Hepatocyte (in vitro differentiated cells): ENCODE measurements around the gene GABBR2. TPM values are rescaled to one million over a fixed set of nuclear protein-coding genes. Genes with fewer than 3 reads are reported as not detected.

Experiments
- DNase-seq: peaks from one replicate; pipeline ENCODE4 v3.0.0-alpha.2; 2016; ENCODE audit warnings: low spot score
- H2AFZ ChIP-seq: fragments of 200-600 bp; sonication (generic); 2 replicates; pipeline ENCODE4 v1.6.0; 2016; ENCODE audit warnings: antibody characterized with exemption, mild to moderate bottlenecking
- H3K27ac ChIP-seq: fragments of 200-600 bp; sonication (generic); 2 replicates; pipeline ENCODE4 v1.5.1; 2016; ENCODE audit warnings: mild to moderate bottlenecking
- H3K27me3 ChIP-seq: fragments of 200-600 bp; sonication (generic); 2 replicates; pipeline ENCODE4 v1.6.1; 2016
- H3K36me3 ChIP-seq: fragments of 200-600 bp; sonication (generic); replicated peaks from 2 replicates; pipeline ENCODE4 v1.5.1; 2016; ENCODE audit warnings: low read depth; ENCODE audit not compliant: insufficient read depth
- H3K4me1 ChIP-seq: fragments of 200-600 bp; sonication (generic); 2 replicates; pipeline ENCODE4 v1.5.1; 2016; ENCODE audit warnings: mild to moderate bottlenecking, moderate library complexity; ENCODE audit not compliant: insufficient read depth
- H3K4me2 ChIP-seq: fragments of 200-600 bp; sonication (generic); 2 replicates; pipeline ENCODE4 v1.6.0; 2016
- H3K4me3 ChIP-seq: fragments of 200-600 bp; sonication (generic); 2 replicates; pipeline ENCODE4 v1.5.1; 2016; ENCODE audit warnings: mild to moderate bottlenecking
- H3K79me2 ChIP-seq: fragments of 200-600 bp; sonication (generic); 2 replicates; pipeline ENCODE4 v1.6.0; 2017; ENCODE audit warnings: mild to moderate bottlenecking
- H3K9me2 ChIP-seq: fragments of 200-600 bp; sonication (generic); replicated peaks from 2 replicates; pipeline ENCODE4 v1.6.0; 2017; ENCODE audit warnings: mild to moderate bottlenecking; ENCODE audit not compliant: insufficient read depth
- H3K9me3 ChIP-seq: fragments of 200-600 bp; sonication (generic); 2 replicates; pipeline ENCODE4 v1.5.1; 2016; ENCODE audit warnings: low read depth, mild to moderate bottlenecking
- H4K20me1 ChIP-seq: fragments of 200-600 bp; sonication (generic); 2 replicates; pipeline ENCODE4 v1.6.0; 2016; ENCODE audit warnings: mild to moderate bottlenecking; ENCODE audit not compliant: insufficient read depth, poor library complexity, severe bottlenecking
- CTCF ChIP-seq: fragments of 200-600 bp; sonication (generic); IDR thresholded peaks from 2 replicates; pipeline ENCODE4 v1.5.1; 2016; ENCODE audit warnings: antibody characterized with exemption, mild to moderate bottlenecking; ENCODE audit not compliant: poor library complexity
- EZH2 ChIP-seq: fragments of 200-600 bp; sonication (generic); IDR thresholded peaks from 2 replicates; pipeline ENCODE4 v1.6.1; 2016; ENCODE audit warnings: antibody characterized with exemption, mild to moderate bottlenecking, borderline replicate concordance
- EZH2phosphoT487 ChIP-seq: fragments of 200-600 bp; sonication (generic); IDR thresholded peaks from one replicate; pipeline ENCODE4 v1.6.1; 2018; ENCODE audit warnings: antibody characterized with exemption, mild to moderate bottlenecking, low read depth, moderate library complexity; ENCODE audit not compliant: unreplicated experiment, severe bottlenecking
- WGBS: methylation state at CpG from one replicate; pipeline ENCODE4 v1.1.6; 2016; ENCODE audit warnings: low lambda C conversion rate; ENCODE audit errors: missing lambda C conversion rate; 5-methylcytosine and 5-hydroxymethylcytosine counted together
- polyA plus RNA-seq: library from polyadenylated mRNA; unstranded; fragments of >200 nt; fragmentation: Nextera tagmentation; extraction: Ambion mirVana; gene quantifications from 2 replicates; pipeline ENCODE4 v1.2.1, GENCODE V29; 2016
- total RNA-seq: library from RNA; depleted of rRNA; stranded (reverse); fragments of >200 nt; gene quantifications from 2 replicates; pipeline ENCODE4 v1.2.3, GENCODE V29; 2014

GABBR2 gene
- total and polyA plus RNA-seq, 2 experiments from 2014 or later, result 0.20 to 0.28 TPM

GRCh38 chr9:98639133-98639532, 69.6 kb downstream of the GABBR2 start:
- no peaks in the 10 kb centered on the region for H3K4me1 ChIP-seq
- no peak overlapping the region for H2AFZ ChIP-seq
- no peaks in the 10 kb centered on the region for H4K20me1 ChIP-seq
- H3K9me3 ChIP-seq, result no peaks in the 10 kb centered on the region
- H3K9me2 ChIP-seq, result no peaks in the 10 kb centered on the region
- H3K4me3 ChIP-seq, result no peak overlapping the region
- H3K36me3 ChIP-seq, result no peaks in the 10 kb centered on the region
- TF ChIP-seq EZH2 (no peak), CTCF (no peak), EZH2phosphoT487 (no peak)
- no peak overlapping the region for H3K4me2 ChIP-seq
- no peak for DNase-seq
- no peak overlapping the region for H3K27ac ChIP-seq
- no peaks in the 10 kb centered on the region for H3K27me3 ChIP-seq
- H3K79me2 ChIP-seq, result no peaks in the 10 kb centered on the region
- WGBS, result 89% methylated on average over 1 of the region's 1 CpG

- Histone ChIP-seq H3K4me2 (no peak overlapping the region), H2AFZ (no peak overlapping the region)
Measured at GRCh38 chr9:98637381-98637780, 71.4 kb downstream of the GABBR2 start.

DNA sequence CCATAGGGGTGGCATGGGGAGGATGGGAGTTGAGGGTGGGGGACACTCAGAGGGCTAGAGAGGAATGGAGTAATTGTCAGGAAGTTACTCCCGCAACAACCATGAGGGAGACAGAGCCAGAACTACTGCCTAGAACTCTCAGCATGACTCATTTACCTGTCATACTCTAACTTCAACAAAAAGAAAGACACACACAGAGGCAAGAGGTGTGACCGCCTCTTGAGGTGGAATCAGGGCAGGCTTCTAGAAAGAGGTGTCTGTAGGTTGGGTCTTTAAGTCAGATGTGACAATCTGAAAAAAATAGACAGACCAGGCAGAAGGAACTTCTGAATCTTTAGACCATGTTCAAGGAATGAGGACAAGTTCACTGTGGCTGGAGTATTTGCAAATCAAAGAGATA, 73.4 kb downstream of the GABBR2 start:
- Histone ChIP-seq H4K20me1 (no peaks in the 10 kb centered on the region), H3K4me3 (no peak overlapping the region), H3K9me2 (no peaks in the 10 kb centered on the region), H2AFZ (no peak overlapping the region), H3K4me2 (no peak overlapping the region), H3K79me2 (no peaks in the 10 kb centered on the region), H3K27ac (no peak overlapping the region), H3K4me1 (no peaks in the 10 kb centered on the region), H3K9me3 (no peaks in the 10 kb centered on the region), H3K36me3 (no peaks in the 10 kb centered on the region), H3K27me3 (no peaks in the 10 kb centered on the region)
- no peak for TF ChIP-seq CTCF
- TF ChIP-seq EZH2phosphoT487, result no peak
- no peak for TF ChIP-seq EZH2
- DNase-seq, result no peak
- WGBS, result 81% methylated on average over 2 of the region's 2 CpGs

More at GRCh38 chr9:98637381-98637780, 71.4 kb downstream of the GABBR2 start:
- Histone ChIP-seq H3K79me2 (no peaks in the 10 kb centered on the region), H4K20me1 (no peaks in the 10 kb centered on the region), H3K9me2 (no peaks in the 10 kb centered on the region), H3K36me3 (no peaks in the 10 kb centered on the region), H3K9me3 (no peaks in the 10 kb centered on the region), H3K4me3 (no peak overlapping the region), H3K27me3 (no peaks in the 10 kb centered on the region), H3K27ac (no peak overlapping the region), H3K4me1 (no peaks in the 10 kb centered on the region)
- no peak for TF ChIP-seq EZH2
- no peak for TF ChIP-seq CTCF
- WGBS, result 90% methylated on average over 1 of the region's 1 CpG
- DNase-seq, result no peak

GRCh38 chr9:98634685-98635336, 73.9 kb downstream of the GABBR2 start:
- no peak for DNase-seq
- Histone ChIP-seq H4K20me1 (no peaks in the 10 kb centered on the region), H3K36me3 (no peaks in the 10 kb centered on the region), H3K9me2 (no peaks in the 10 kb centered on the region), H3K4me2 (no peak overlapping the region), H3K9me3 (no peaks in the 10 kb centered on the region), H3K27ac (no peak overlapping the region), H3K4me3 (no peak overlapping the region), H3K79me2 (no peaks in the 10 kb centered on the region), H3K4me1 (no peaks in the 10 kb centered on the region), H2AFZ (no peak overlapping the region), H3K27me3 (no peaks in the 10 kb centered on the region)
- WGBS, result 86% methylated on average over 7 of the region's 7 CpGs
- TF ChIP-seq CTCF (no peak), EZH2phosphoT487 (no peak)
